Liver (tissue), 9 donors: Measurements from ENCODE around the gene ADGRL2. TPM values are rescaled to one million over a fixed set of nuclear protein-coding genes. Genes with fewer than 3 reads are reported as not detected.

Experiments used
- DNase-seq: peaks from one replicate; pipeline ENCODE4 v3.0.0-alpha.2; 2017; ENCODE audit warnings: low spot score
- H3K27ac ChIP-seq, 2 donors: one replicate each; pipeline ENCODE4 v1.7.0; 2013; ENCODE audit warnings: inconsistent platforms in 2 of 2, low read length in 2 of 2, control low read depth in 1 of 2, low read depth in 1 of 2, mild to moderate bottlenecking in 1 of 2
- H3K27me3 ChIP-seq, 4 donors: one replicate each; pipeline versions ENCODE4 v1.6.1 to v1.7.0; 2013; ENCODE audit warnings: low read length in 3 of 4, inconsistent platforms in 1 of 4, mild to moderate bottlenecking in 1 of 4, moderate library complexity in 1 of 4; ENCODE audit not compliant: control insufficient read depth in 4 of 4, insufficient read depth in 4 of 4
- H3K36me3 ChIP-seq, 4 donors: one replicate each; pipeline versions ENCODE4 v1.6.1 to v1.7.0; 2013; ENCODE audit warnings: low read length in 3 of 4, mild to moderate bottlenecking in 3 of 4, low read depth in 1 of 4, moderate library complexity in 1 of 4; ENCODE audit not compliant: control insufficient read depth in 4 of 4, insufficient read depth in 3 of 4
- H3K4me1 ChIP-seq, 4 donors: one replicate each; pipeline versions ENCODE4 v1.6.1 to v1.7.0; 2013; ENCODE audit warnings: low read length in 3 of 4, mild to moderate bottlenecking in 3 of 4, moderate library complexity in 1 of 4; ENCODE audit not compliant: control insufficient read depth in 4 of 4, insufficient read depth in 4 of 4
- H3K4me3 ChIP-seq, 3 donors: one replicate each; pipeline versions ENCODE4 v1.6.1 to v1.7.0; 2013; ENCODE audit warnings: low read length in 3 of 3, control low read depth in 1 of 3, low read depth in 1 of 3, mild to moderate bottlenecking in 1 of 3
- H3K9ac ChIP-seq, 2 donors: one replicate each; pipeline ENCODE4 v1.7.0; 2013; ENCODE audit warnings: low read length in 2 of 2, mild to moderate bottlenecking in 2 of 2, moderate library complexity in 2 of 2, control low read depth in 1 of 2, low read depth in 1 of 2
- H3K9me3 ChIP-seq, 4 donors: one replicate each; pipeline versions ENCODE4 v1.6.1 to v1.7.0; 2013; ENCODE audit warnings: low read length in 3 of 4; ENCODE audit not compliant: control insufficient read depth in 4 of 4
- CTCF ChIP-seq: fragments of 150-350 bp; IDR thresholded peaks from 2 replicates; pipeline ENCODE4 v1.5.1; 2017; ENCODE audit warnings: improper control_type of control experiment, low read depth, low read length; ENCODE audit not compliant: missing input control
- EGR1 ChIP-seq, 2 donors: IDR thresholded peaks; 2 replicates each; pipeline ENCODE4 v1.6.1; 2016 to 2018; ENCODE audit warnings: antibody characterized with exemption in 2 of 2, low read depth in 2 of 2
- FOXA1 ChIP-seq: IDR thresholded peaks from 2 replicates; pipeline ENCODE4 v1.6.1; 2016; ENCODE audit warnings: antibody characterized with exemption
- FOXA2 ChIP-seq: IDR thresholded peaks from 2 replicates; pipeline ENCODE4 v1.6.1; 2016; ENCODE audit warnings: antibody characterized with exemption
- GABPA ChIP-seq, 2 donors: IDR thresholded peaks in 1 of 2; conservative IDR thresholded peaks in 1 of 2; 2 replicates each; pipeline ENCODE4 v1.6.1; 2016; ENCODE audit warnings: antibody characterized with exemption in 2 of 2, mild to moderate bottlenecking in 1 of 2, moderate library complexity in 1 of 2
- HNF4A ChIP-seq, 2 donors: conservative IDR thresholded peaks; 2 replicates each; pipeline ENCODE4 v1.6.1; 2016; ENCODE audit warnings: antibody characterized with exemption in 2 of 2, mild to moderate bottlenecking in 2 of 2
- HNF4G ChIP-seq: IDR thresholded peaks from 2 replicates; pipeline ENCODE4 v1.6.1; 2016; ENCODE audit warnings: antibody characterized with exemption
- JUND ChIP-seq, 2 donors: IDR thresholded peaks; 2 replicates each; pipeline ENCODE4 v1.6.1; 2016; ENCODE audit warnings: antibody characterized with exemption in 2 of 2
- NR2F2 ChIP-seq: IDR thresholded peaks from 2 replicates; pipeline ENCODE4 v1.6.1; 2016; ENCODE audit warnings: antibody characterized with exemption
- RAD21 ChIP-seq, 2 donors: IDR thresholded peaks; 2 replicates each; pipeline ENCODE4 v1.6.1; 2016; ENCODE audit warnings: antibody characterized with exemption in 2 of 2, mild to moderate bottlenecking in 2 of 2
- RXRA ChIP-seq, 2 donors: IDR thresholded peaks; 2 replicates each; pipeline ENCODE4 v1.6.1; 2017 to 2018; ENCODE audit warnings: antibody characterized with exemption in 2 of 2, mild to moderate bottlenecking in 1 of 2
- TAF1 ChIP-seq: conservative IDR thresholded peaks from 2 replicates; pipeline ENCODE4 v1.6.1; 2016; ENCODE audit warnings: antibody characterized with exemption, mild to moderate bottlenecking
- YY1 ChIP-seq: IDR thresholded peaks from 2 replicates; pipeline ENCODE4 v1.6.1; 2016; ENCODE audit warnings: antibody characterized with exemption, mild to moderate bottlenecking
- ZBTB33 ChIP-seq: IDR thresholded peaks from 2 replicates; pipeline ENCODE4 v1.6.1; 2016; ENCODE audit warnings: antibody characterized with exemption
- WGBS: extraction: QIAGEN DNeasy Blood & Tissue Kit; methylation state at CpG from one replicate; pipeline ENCODE4 v1.1.7; 2013; 5-methylcytosine and 5-hydroxymethylcytosine counted together
- polyA plus RNA-seq, 2 donors: library from polyadenylated mRNA; stranded (reverse) in 1 of 2; unstranded in 1 of 2; fragments of 200-250 nt in 1 of 2; fragments of >200 nt in 1 of 2; fragmentation: Nextera tagmentation in 1 of 2; extraction: Ambion mirVana in 1 of 2; gene quantifications; one replicate each; pipeline versions ENCODE4 v1.2.1 to v1.2.3, GENCODE V29; 2013 to 2015
- total RNA-seq, 2 donors: library from RNA; depleted of rRNA; stranded (reverse); fragments of >200 nt; gene quantifications; one replicate each; pipeline ENCODE4 v1.2.3, GENCODE V29; 2014
- TF ChIP-seq, protein P1 (sequence below): IDR thresholded peaks from 2 replicates; pipeline ENCODE4 v1.6.1; 2016; ENCODE audit warnings: antibody characterized with exemption
- TF ChIP-seq, protein P2 (sequence below): IDR thresholded peaks from 2 replicates; pipeline ENCODE4 v1.6.1; 2016; ENCODE audit warnings: antibody characterized with exemption, mild to moderate bottlenecking
- TF ChIP-seq, protein P3 (sequence below): IDR thresholded peaks from 2 replicates; pipeline ENCODE4 v1.6.1; 2016; ENCODE audit warnings: antibody characterized with exemption
- donor health status: healthy.
- donor health status: healthy.
- donor health status: healthy.
- donor health status: healthy.
- donor health status: healthy.

Gene ADGRL2
- total and polyA plus RNA-seq, 4 donors = 21.1 to 82.0 (median 31.7) TPM

DNA sequence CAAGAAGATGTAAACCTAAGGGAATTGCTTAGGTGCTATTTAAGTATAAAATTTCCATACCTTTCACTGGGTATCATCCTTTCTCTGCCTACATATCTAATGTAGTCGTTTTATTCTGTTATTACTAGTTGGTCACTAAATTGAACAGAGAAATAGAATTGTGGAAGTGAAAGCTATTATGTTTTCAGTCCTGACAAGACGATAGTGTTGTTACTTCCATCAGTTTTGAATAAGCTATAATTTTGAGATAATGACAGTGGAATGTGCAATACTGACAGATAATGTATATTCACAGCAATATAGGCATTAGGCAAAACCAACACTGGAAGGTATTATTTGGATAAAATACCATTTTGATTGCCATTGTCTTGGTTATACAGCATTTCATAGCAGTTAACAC lies 181.8 kb downstream of the ADGRL2 start:
- H3K9ac ChIP-seq = no peak overlapping the region
- H3K9me3 ChIP-seq = no peaks in the 10 kb centered on the region
- peaks cover 3 to 23% (median 9%) of the 10 kb centered on the region in 4 donors for H3K36me3 ChIP-seq
- DNase-seq = no peak
- H3K4me3 ChIP-seq = no peak overlapping the region
- whole genome bisulfite sequencing = 91% methylated on average over 2 of the region's 2 CpGs
- no peaks in the 10 kb centered on the region for H3K27me3 ChIP-seq
- TF ChIP-seq TAF1 = no peak
- TF ChIP-seq RXRA (IDR thresholded peaks at IDR 0.05) = no peak
- no peak for TF ChIP-seq ZBTB33
- TF ChIP-seq YY1 = no peak
- TF ChIP-seq, protein P1, sequence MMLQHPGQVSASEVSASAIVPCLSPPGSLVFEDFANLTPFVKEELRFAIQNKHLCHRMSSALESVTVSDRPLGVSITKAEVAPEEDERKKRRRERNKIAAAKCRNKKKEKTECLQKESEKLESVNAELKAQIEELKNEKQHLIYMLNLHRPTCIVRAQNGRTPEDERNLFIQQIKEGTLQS = no peak
- TF ChIP-seq FOXA2 = no peak
- TF ChIP-seq JUND (IDR thresholded peaks at IDR 0.05) = no peak
- TF ChIP-seq GABPA (IDR thresholded peaks at IDR 0.05 in 1 of 2, conservative IDR thresholded peaks at IDR 0.05 in 1 of 2) = no peak
- no peak for TF ChIP-seq CTCF
- no peak for TF ChIP-seq HNF4A (conservative IDR thresholded peaks at IDR 0.05)
- TF ChIP-seq EGR1 (IDR thresholded peaks at IDR 0.05; ENCODE audit: low read depth in 2 of 2) = no peak
- no peak for TF ChIP-seq RAD21 (IDR thresholded peaks at IDR 0.05)
- no peak for TF ChIP-seq FOXA1
- TF ChIP-seq, protein P2, sequence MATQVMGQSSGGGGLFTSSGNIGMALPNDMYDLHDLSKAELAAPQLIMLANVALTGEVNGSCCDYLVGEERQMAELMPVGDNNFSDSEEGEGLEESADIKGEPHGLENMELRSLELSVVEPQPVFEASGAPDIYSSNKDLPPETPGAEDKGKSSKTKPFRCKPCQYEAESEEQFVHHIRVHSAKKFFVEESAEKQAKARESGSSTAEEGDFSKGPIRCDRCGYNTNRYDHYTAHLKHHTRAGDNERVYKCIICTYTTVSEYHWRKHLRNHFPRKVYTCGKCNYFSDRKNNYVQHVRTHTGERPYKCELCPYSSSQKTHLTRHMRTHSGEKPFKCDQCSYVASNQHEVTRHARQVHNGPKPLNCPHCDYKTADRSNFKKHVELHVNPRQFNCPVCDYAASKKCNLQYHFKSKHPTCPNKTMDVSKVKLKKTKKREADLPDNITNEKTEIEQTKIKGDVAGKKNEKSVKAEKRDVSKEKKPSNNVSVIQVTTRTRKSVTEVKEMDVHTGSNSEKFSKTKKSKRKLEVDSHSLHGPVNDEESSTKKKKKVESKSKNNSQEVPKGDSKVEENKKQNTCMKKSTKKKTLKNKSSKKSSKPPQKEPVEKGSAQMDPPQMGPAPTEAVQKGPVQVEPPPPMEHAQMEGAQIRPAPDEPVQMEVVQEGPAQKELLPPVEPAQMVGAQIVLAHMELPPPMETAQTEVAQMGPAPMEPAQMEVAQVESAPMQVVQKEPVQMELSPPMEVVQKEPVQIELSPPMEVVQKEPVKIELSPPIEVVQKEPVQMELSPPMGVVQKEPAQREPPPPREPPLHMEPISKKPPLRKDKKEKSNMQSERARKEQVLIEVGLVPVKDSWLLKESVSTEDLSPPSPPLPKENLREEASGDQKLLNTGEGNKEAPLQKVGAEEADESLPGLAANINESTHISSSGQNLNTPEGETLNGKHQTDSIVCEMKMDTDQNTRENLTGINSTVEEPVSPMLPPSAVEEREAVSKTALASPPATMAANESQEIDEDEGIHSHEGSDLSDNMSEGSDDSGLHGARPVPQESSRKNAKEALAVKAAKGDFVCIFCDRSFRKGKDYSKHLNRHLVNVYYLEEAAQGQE = no peak
- no peak for TF ChIP-seq NR2F2
- TF ChIP-seq, protein P3, sequence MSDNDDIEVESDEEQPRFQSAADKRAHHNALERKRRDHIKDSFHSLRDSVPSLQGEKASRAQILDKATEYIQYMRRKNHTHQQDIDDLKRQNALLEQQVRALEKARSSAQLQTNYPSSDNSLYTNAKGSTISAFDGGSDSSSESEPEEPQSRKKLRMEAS = no peak
- H3K27ac ChIP-seq = no peak overlapping the region
- no peaks in the 10 kb centered on the region for H3K4me1 ChIP-seq

DNA sequence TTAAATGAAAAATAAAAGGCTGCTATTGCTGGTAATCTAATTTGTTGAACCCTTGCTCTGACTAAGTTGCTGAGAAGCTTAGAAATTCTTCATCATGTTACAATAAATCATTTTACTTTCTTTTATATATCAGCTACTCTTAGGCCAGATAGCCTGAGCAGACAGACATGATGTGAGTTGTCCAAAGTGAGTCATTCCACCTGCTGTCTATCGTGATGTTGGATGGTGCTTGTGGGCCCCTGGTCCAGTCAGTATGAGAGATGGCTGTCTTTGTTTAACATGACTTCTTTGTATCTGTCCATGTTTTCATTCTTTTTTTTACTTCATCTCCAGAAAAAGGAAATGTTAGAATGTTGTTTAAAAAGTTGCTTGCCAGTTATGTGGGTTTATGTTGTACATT lies 188.8 kb downstream of the ADGRL2 start:
- no peak for DNase-seq
- Histone ChIP-seq H3K9ac (no peak overlapping the region), H3K27me3 (no peaks in the 10 kb centered on the region), H3K4me3 (no peak overlapping the region), H3K4me1 (no peaks in the 10 kb centered on the region), H3K9me3 (no peaks in the 10 kb centered on the region), H3K36me3 (peaks cover 0 to 26% (median 17%) of the 10 kb centered on the region in 4 donors), H3K27ac (no peak overlapping the region)
- 87% methylated on average over 1 of the region's 1 CpG for WGBS
- TF ChIP-seq FOXA2 (no peak), FOXA1 (no peak), JUND (IDR thresholded peaks at IDR 0.05) (no peak), CTCF (no peak), HNF4A (conservative IDR thresholded peaks at IDR 0.05) (no peak), ZBTB33 (no peak), HNF4G (no peak), RXRA (IDR thresholded peaks at IDR 0.05) (no peak)
- TF ChIP-seq, protein P3 = no peak
